ENCODE measurements around the gene PITPNM3. TPM values are rescaled to one million over a fixed set of nuclear protein-coding genes. Genes with fewer than 3 reads are reported as not detected.

Gene PITPNM3
- total RNA-seq, 1 donor from 2014 or later = 0.72 TPM

- no peak for TF ChIP-seq CTCF (IDR thresholded peaks at IDR 0.05; ENCODE audit: unreplicated experiment)
- Mint-ChIP-seq H3K27me3 (ENCODE audit: unreplicated experiment) (no peaks in the 10 kb centered on the region), H3K27ac (ENCODE audit: unreplicated experiment) (no peak overlapping the region), H3K36me3 (ENCODE audit: low read depth, unreplicated experiment) (no peaks in the 10 kb centered on the region), H3K4me1 (ENCODE audit: unreplicated experiment) (peaks cover 45% of the 10 kb centered on the region), H3K9me3 (ENCODE audit: unreplicated experiment) (no peaks in the 10 kb centered on the region), H3K4me3 (ENCODE audit: unreplicated experiment) (no peak overlapping the region)
- no peak for DNase-seq (ENCODE audit: low spot score)
Measured at GRCh38 chr17:6497496-6498221, 58.7 kb downstream of the PITPNM3 start.

- H3K4me1 Mint-ChIP-seq (ENCODE audit: unreplicated experiment) = peaks cover 45% of the 10 kb centered on the region
Measured at GRCh38 chr17:6496640-6497441, 59.5 kb downstream of the PITPNM3 start.

GRCh38 chr17:6496116-6496481 is 60.3 kb downstream of the PITPNM3 start:
- peaks cover 45% of the 10 kb centered on the region for H3K4me1 Mint-ChIP-seq (ENCODE audit: unreplicated experiment)
- H3K4me3 Mint-ChIP-seq (ENCODE audit: unreplicated experiment) = peak overlapping the region; percentile 47
- H3K9me3 Mint-ChIP-seq (ENCODE audit: unreplicated experiment) = no peaks in the 10 kb centered on the region
- DNase-seq (ENCODE audit: low spot score) = peak; percentile 61
- H3K27me3 Mint-ChIP-seq (ENCODE audit: unreplicated experiment) = no peaks in the 10 kb centered on the region
- no peak for TF ChIP-seq CTCF (IDR thresholded peaks at IDR 0.05; ENCODE audit: unreplicated experiment)
- H3K36me3 Mint-ChIP-seq (ENCODE audit: low read depth, unreplicated experiment) = no peaks in the 10 kb centered on the region
- peak overlapping the region; percentile 78 for H3K27ac Mint-ChIP-seq (ENCODE audit: unreplicated experiment)

More at GRCh38 chr17:6496640-6497441, 59.5 kb downstream of the PITPNM3 start:
- Mint-ChIP-seq H3K27me3 (ENCODE audit: unreplicated experiment) (no peaks in the 10 kb centered on the region), H3K27ac (ENCODE audit: unreplicated experiment) (peak overlapping the region; percentile 12), H3K4me3 (ENCODE audit: unreplicated experiment) (peak overlapping the region; percentile 47), H3K9me3 (ENCODE audit: unreplicated experiment) (no peaks in the 10 kb centered on the region), H3K36me3 (ENCODE audit: low read depth, unreplicated experiment) (no peaks in the 10 kb centered on the region)
- no peak for TF ChIP-seq CTCF (IDR thresholded peaks at IDR 0.05; ENCODE audit: unreplicated experiment)
- DNase-seq (ENCODE audit: low spot score) = no peak

GRCh38 chr17:6495450-6496115 is 60.8 kb downstream of the PITPNM3 start:
- DNase-seq (ENCODE audit: low spot score) = no peak
- TF ChIP-seq CTCF (IDR thresholded peaks at IDR 0.05; ENCODE audit: unreplicated experiment) = no peak
- peaks cover 45% of the 10 kb centered on the region for H3K4me1 Mint-ChIP-seq (ENCODE audit: unreplicated experiment)
- no peaks in the 10 kb centered on the region for H3K36me3 Mint-ChIP-seq (ENCODE audit: low read depth, unreplicated experiment)
- no peak overlapping the region for H3K4me3 Mint-ChIP-seq (ENCODE audit: unreplicated experiment)
- H3K9me3 Mint-ChIP-seq (ENCODE audit: unreplicated experiment) = no peaks in the 10 kb centered on the region
- H3K27ac Mint-ChIP-seq (ENCODE audit: unreplicated experiment) = peak overlapping the region; percentile 78
- no peaks in the 10 kb centered on the region for H3K27me3 Mint-ChIP-seq (ENCODE audit: unreplicated experiment)

All from endothelial cell (in vitro differentiated cells).